ENCODE data around the gene NFATC2. TPM values are rescaled to one million over a fixed set of nuclear protein-coding genes. Genes with fewer than 3 reads are reported as not detected.

NFATC2 gene
- total and polyA plus RNA-seq, 2 of the 4 experiments (the other 2 are of a cell fraction), result 0.18 to 0.38 TPM

- no TSS peak for BruUV-seq (replicated peaks)
- Histone ChIP-seq H3K4ac (ENCODE audit: low read depth, low read length) (no peak overlapping the region), H3K27me3 (ENCODE audit: control insufficient read depth, insufficient read depth, low read length) (no peaks in the 10 kb centered on the region), H2BK15ac (ENCODE audit: low read depth, low read length) (no peak overlapping the region), H4K20me1 (ENCODE audit: insufficient read depth, low read length) (no peaks in the 10 kb centered on the region), H2AK5ac (ENCODE audit: low read depth, low read length) (no peak overlapping the region), H3K27ac (ENCODE audit: insufficient read depth, low read length) (no peak overlapping the region), H2BK120ac (ENCODE audit: low read depth, low read length) (no peak overlapping the region), H3K9me1 (ENCODE audit: insufficient read depth, low read length) (no peaks in the 10 kb centered on the region), H3K18ac (ENCODE audit: low read depth, low read length) (no peak overlapping the region), H3K9ac (ENCODE audit: low read depth, low read length) (no peak overlapping the region), H3K4me3 (ENCODE audit: insufficient read depth, low read depth, low read length) (no peak overlapping the region), H2AK9ac (replicated peaks; ENCODE audit: low read depth, low read length, poor library complexity) (no peak overlapping the region), H4K8ac (ENCODE audit: low read depth in 2 of 2, low read length in 2 of 2) (no peak overlapping the region), H2AFZ (replicated peaks; ENCODE audit: low read length, poor library complexity) (no peak overlapping the region), H3K36me3 (ENCODE audit: control insufficient read depth, insufficient read depth, low read length) (no peaks in the 10 kb centered on the region), H2BK20ac (ENCODE audit: low read depth, low read length) (no peak overlapping the region), H3K56ac (ENCODE audit: extremely low read depth, insufficient read depth, low read length) (no peak overlapping the region), H3K14ac (replicated peaks; ENCODE audit: low read depth, low read length) (no peak overlapping the region), H2BK5ac (ENCODE audit: low read depth, low read length, poor library complexity, severe bottlenecking) (no peak overlapping the region), H3K23ac (ENCODE audit: low read depth, low read length) (no peak overlapping the region), H3K4me1 (ENCODE audit: control insufficient read depth, insufficient read depth, low read length) (peaks cover 11% of the 10 kb centered on the region), H3K4me2 (ENCODE audit: low read depth, low read length) (no peak overlapping the region), H3K9me3 (ENCODE audit: control insufficient read depth, insufficient read depth, low read length) (no peaks in the 10 kb centered on the region; the same call in 1 of the 2 replicates), H3K79me1 (ENCODE audit: low read depth in 1 of 2, low read length in 2 of 2) (no peaks in the 10 kb centered on the region), H4K5ac (ENCODE audit: low read depth, low read length) (no peak overlapping the region), H4K91ac (ENCODE audit: insufficient read depth, low read depth, low read length) (no peak overlapping the region)
- in situ Hi-C loops (cut with MboI; ENCODE audit: low sequenced_read_pairs), result no loop called here
- dilution Hi-C loops (cut with HindIII; ENCODE audit: low sequenced_read_pairs, unreplicated experiment), result no loop called here
- ChIA-PET CTCF (interaction anchor here (0.7 to 1.7 kb wide), 2 partner anchors 40 to 138 kb away, joined by 3 to 4 read pairs; no protein-coding TSS in a partner anchor), POLR2A (ENCODE audit: unreplicated experiment) (no interaction called here)
- intact Hi-C loops (cut with micrococcal nuclease), result no loop called here
- ATAC-seq (ENCODE audit: low read depth) (no peak), DNase-seq (no peak)
- WGBS, 2 experiments (ENCODE audit: extremely low coverage in 2 of 2, insufficient read length in 1 of 2), result no CpG with 5 or more reads among the region's 3 CpGs
- no peak for TF ChIP-seq FOS (IDR thresholded peaks at IDR 0.05; ENCODE audit: low read depth, low read length)
- TF ChIP-seq USF2 (IDR thresholded peaks at IDR 0.05; ENCODE audit: low read depth, low read length), result no peak
- no peak for TF ChIP-seq SMC3 (IDR thresholded peaks at IDR 0.05; ENCODE audit: low read depth, low read length)
- no peak for TF ChIP-seq BHLHE40 (IDR thresholded peaks at IDR 0.05; ENCODE audit: low read depth, low read length)
- TF ChIP-seq POLR2A (IDR thresholded peaks at IDR 0.05; ENCODE audit: low read depth, low read length), result no peak
- TF ChIP-seq RAD21 (IDR thresholded peaks at IDR 0.05; ENCODE audit: low read length), result no peak
- TF ChIP-seq RFX5 (IDR thresholded peaks at IDR 0.05; ENCODE audit: low read depth, low read length), result no peak
Observed at GRCh38 chr20:51457533-51457932, 85.0 kb downstream of the NFATC2 start.

Data from IMR-90 (cell line).